OCI-LY3 (cell line): ENCODE results near the gene IRX5.

ENCODE experiments used
- CTCF ChIP-seq: fragments of 200-600, 300-600 bp; sonication (generic); IDR thresholded peaks from 2 replicates; pipeline ENCODE4 v1.5.1; 2014; ENCODE audit warnings: antibody characterized with exemption, low read length, low read depth
- EZH2phosphoT487 ChIP-seq: fragments of 200-600 bp; shearing (Covaris generic); IDR thresholded peaks from 2 replicates; pipeline ENCODE4 v1.6.1; 2018; ENCODE audit warnings: antibody characterized with exemption, mixed run types, low read depth

- no peak for TF ChIP-seq CTCF
- no peak for TF ChIP-seq EZH2phosphoT487
Observed at GRCh38 chr16:54954220-54954619, 23.6 kb downstream of the IRX5 start.
